HepG2 (cell line): ENCODE measurements around the gene TMED9. TPM values are rescaled to one million over a fixed set of nuclear protein-coding genes. Genes with fewer than 3 reads are reported as not detected.

Experiments used
- ATAC-seq: fragments of 200-7000 bp; cut with Tn5 transposase; 3 replicates; pipeline ENCODE4 v1.9.1; 2020; ENCODE audit warnings: mild to moderate bottlenecking, moderate library complexity
- Bru-seq: library from RNA; stranded (reverse); fragments of 400-500 nt; gene quantifications from one replicate; lab custom pipeline; 2021; lab: Mats Ljungman, UMichigan
- BruChase-seq, 2 experiments: library from RNA; stranded (reverse); fragments of 400-500 nt; gene quantifications; one replicate each; lab custom pipeline; 2021; lab: Mats Ljungman, UMichigan
- BruUV-seq: library from RNA; stranded (reverse); fragments of 400-500 nt; replicated peaks from 2 replicates; lab custom pipeline; 2021; lab: Mats Ljungman, UMichigan
- CTCF ChIA-PET: fragments of 300-600 bp; formaldehyde crosslinking; extraction: SDS; loops from one replicate; lab custom pipeline; 2021; ENCODE audit warnings: low total read pairs, inconsistent platforms, low intra/inter-chr PET ratio; lab: Yijun Ruan, JAX
- POLR2A ChIA-PET: fragments of 350-600 bp; sonication (Branson Sonifier 250); formaldehyde crosslinking; loops from one replicate; lab custom pipeline; 2020; ENCODE audit warnings: antibody characterized with exemption, inconsistent platforms; lab: Yijun Ruan, JAX
- DNase-seq: peaks from one replicate; pipeline ENCODE4 v3.0.0-alpha.2; 2015; ENCODE audit warnings: low spot score
- FAIRE-seq: peaks from 3 replicates; lab custom pipeline; 2011; peaks lifted over from hg19 to GRCh38; lab: Jason Lieb, UNC
- H2AFZ ChIP-seq: one replicate; pipeline ENCODE4 v1.6.1; 2011; ENCODE audit warnings: low read length, inconsistent platforms
- H3K27ac ChIP-seq: fragments of 300-600 bp; 3 replicates; pipeline ENCODE4 v1.8.0; 2011; ENCODE audit warnings: mixed run types, mild to moderate bottlenecking, mixed read lengths, low read length, inconsistent platforms; ENCODE audit not compliant: insufficient read depth; ENCODE audit errors: extremely low read length
- H3K27me3 ChIP-seq, 2 experiments: fragments of 200-600 bp in 1 of 2; 2 replicates in 1 of 2; 3 replicates in 1 of 2; pipeline versions ENCODE4 v1.6.0 to v1.8.0; 2011; ENCODE audit warnings: low read length in 2 of 2, mild to moderate bottlenecking in 2 of 2, moderate library complexity in 2 of 2, inconsistent platforms in 1 of 2; ENCODE audit not compliant: insufficient read depth in 2 of 2, control insufficient read depth in 1 of 2
- H3K36me3 ChIP-seq, 2 experiments: fragments of 200-600 bp in 1 of 2; replicated peaks in 1 of 2; 2 replicates in 1 of 2; 3 replicates in 1 of 2; pipeline versions ENCODE4 v1.5.1 to v1.8.0; 2011; ENCODE audit warnings: low read length in 2 of 2, inconsistent platforms in 1 of 2; ENCODE audit not compliant: insufficient read depth in 2 of 2, control insufficient read depth in 1 of 2
- H3K4me1 ChIP-seq: 2 replicates; pipeline ENCODE4 v1.5.1; 2012; ENCODE audit warnings: low read length, inconsistent platforms; ENCODE audit not compliant: insufficient read depth
- H3K4me2 ChIP-seq: 2 replicates; pipeline ENCODE4 v1.6.0; 2011; ENCODE audit warnings: low read depth, low read length, inconsistent platforms
- H3K4me3 ChIP-seq, 3 experiments: fragments of 200-600 bp in 1 of 3; sonication (generic), shearing (Covaris generic) in 1 of 3; replicated peaks in 1 of 3; 2 replicates each; pipeline ENCODE4 v1.5.1; 2011 to 2016; ENCODE audit warnings: low read length in 3 of 3, inconsistent platforms in 2 of 3, low read depth in 2 of 3, mild to moderate bottlenecking in 2 of 3, control low read depth in 1 of 3, mixed read lengths in 1 of 3; ENCODE audit not compliant: insufficient read depth in 1 of 3
- H3K79me2 ChIP-seq: one replicate; pipeline ENCODE4 v1.6.1; 2011; ENCODE audit warnings: low read length, inconsistent platforms; ENCODE audit not compliant: insufficient read depth
- H3K9ac ChIP-seq: 2 replicates; pipeline ENCODE4 v1.6.0; 2011; ENCODE audit warnings: mild to moderate bottlenecking, low read depth, low read length, inconsistent platforms; ENCODE audit not compliant: insufficient read depth
- H3K9me3 ChIP-seq: 2 replicates; pipeline ENCODE4 v1.5.1; 2012; ENCODE audit warnings: mild to moderate bottlenecking, low read length
- H4K20me1 ChIP-seq: 2 replicates; pipeline ENCODE4 v1.6.0; 2011; ENCODE audit warnings: inconsistent platforms, mild to moderate bottlenecking, low read length, moderate library complexity; ENCODE audit not compliant: insufficient read depth
- ARNT ChIP-seq: fragments of 450-650 bp; IDR thresholded peaks from 2 replicates; pipeline ENCODE4 v1.6.1; 2017
- ELK4 ChIP-seq: sonication (generic); formaldehyde crosslinking; IDR thresholded peaks from 2 replicates; pipeline ENCODE4 v1.9.0; 2021; ENCODE audit warnings: missing genetic modification reagents, borderline replicate concordance
- MLLT10 ChIP-seq: sonication (generic); formaldehyde crosslinking; IDR thresholded peaks from 2 replicates; pipeline ENCODE4 v1.4.0; 2020; ENCODE audit warnings: missing genetic modification reagents
- NFATC3 ChIP-seq: sonication (generic); formaldehyde crosslinking; IDR thresholded peaks from 2 replicates; pipeline ENCODE4 v1.5.1; 2020; ENCODE audit warnings: mild to moderate bottlenecking, missing genetic modification reagents
- PHF8 ChIP-seq: sonication (generic); formaldehyde crosslinking; IDR thresholded peaks from 2 replicates; pipeline ENCODE4 v1.5.0; 2020; ENCODE audit warnings: missing genetic modification reagents
- RCOR2 ChIP-seq: IDR thresholded peaks from 2 replicates; pipeline ENCODE4 v1.6.1; 2016; ENCODE audit warnings: missing biosample characterization, missing genetic modification reagents
- RFXAP ChIP-seq: sonication (generic); formaldehyde crosslinking; IDR thresholded peaks from 2 replicates; pipeline ENCODE4 v1.4.0; 2020; ENCODE audit warnings: missing genetic modification reagents, borderline replicate concordance
- TBX2 ChIP-seq: sonication (generic); formaldehyde crosslinking; IDR thresholded peaks from 2 replicates; pipeline ENCODE4 v1.5.0; 2020; ENCODE audit warnings: missing genetic modification reagents, mild to moderate bottlenecking, borderline replicate concordance
- ZBTB49 ChIP-seq: sonication (generic); formaldehyde crosslinking; IDR thresholded peaks from 2 replicates; pipeline ENCODE4 v1.4.0; 2020; ENCODE audit warnings: missing genetic modification reagents, borderline replicate concordance
- ZFP36 ChIP-seq: fragments of 150-350 bp; IDR thresholded peaks from 2 replicates; pipeline ENCODE4 v1.6.1; 2018; ENCODE audit warnings: borderline replicate concordance, low read length, low read depth; ENCODE audit not compliant: partially characterized antibody
- ZNF207 ChIP-seq: fragments of 450-650 bp; IDR thresholded peaks from 2 replicates; pipeline ENCODE4 v1.6.1; 2016; ENCODE audit warnings: antibody characterized with exemption, borderline replicate concordance
- ZNF335 ChIP-seq: sonication (generic); formaldehyde crosslinking; IDR thresholded peaks from 2 replicates; pipeline ENCODE4 v1.4.0; 2020; ENCODE audit warnings: missing genetic modification reagents
- ZNF737 ChIP-seq: sonication (generic); formaldehyde crosslinking; IDR thresholded peaks from 2 replicates; pipeline ENCODE4 v1.5.0; 2020; ENCODE audit warnings: missing genetic modification reagents, mild to moderate bottlenecking, borderline replicate concordance
- ZNF746 ChIP-seq: sonication (generic); formaldehyde crosslinking; IDR thresholded peaks from 2 replicates; pipeline ENCODE4 v1.8.0; 2022; ENCODE audit warnings: mild to moderate bottlenecking, missing genetic modification reagents
- WGBS: methylation state at CpG from one replicate; pipeline ENCODE4 v1.1.6; 2017; ENCODE audit warnings: low lambda C conversion rate; 5-methylcytosine and 5-hydroxymethylcytosine counted together
- in situ Hi-C: cut with HindIII; loops from 2 replicates; pipeline ENCODE4 v1.10.0; 2017; ENCODE audit warnings: low pct_unique_long_range_greater_than_20kb; ENCODE audit not compliant: extremely low pct_ligation_motif_present
- intact Hi-C: fragments of 100-400 bp; cut with micrococcal nuclease; formaldehyde crosslinking; loops from one replicate; pipeline ENCODE4 v1.10.0; 2022; ENCODE audit not compliant: unreplicated experiment
- long read RNA-seq, 2 experiments: library from RNA in 1 of 2; library from polyadenylated mRNA in 1 of 2; stranded (forward) in 1 of 2; unstranded in 1 of 2; transcript quantifications; one replicate each; pipeline ENCODE4 v2.0.0, GENCODE V29; 2019 to 2022
- polyA minus RNA-seq, 3 experiments: library from RNA; depleted of rRNA, polyadenylated mRNA; stranded (reverse); fragments of >200 nt; gene quantifications; 2 replicates each; pipeline ENCODE4 v1.2.3, GENCODE V29; 2011; ENCODE audit warnings: low replicate concordance in 1 of 3
- polyA plus RNA-seq, 8 experiments: library from polyadenylated mRNA; depleted of rRNA in 3 of 8; stranded (reverse) in 7 of 8; unstranded in 1 of 8; fragments of >200 nt; fragmentation: Illumina TruSeq in 4 of 8; extraction: Trizol in 4 of 8; gene quantifications; 2 replicates each; pipeline versions ENCODE4 v1.2.1 to v1.2.3, GENCODE V29; 2011 to 2016; ENCODE audit warnings: low read depth in 4 of 8, missing spikeins in 1 of 8, mixed read lengths in 1 of 8; ENCODE audit not compliant: insufficient read depth in 1 of 8
- total RNA-seq, 5 experiments: library from RNA; depleted of rRNA; stranded (reverse); fragments of >200 nt; fragmentation: Illumina TruSeq; extraction: Trizol; gene quantifications; 2 replicates each; pipeline ENCODE4 v1.2.3, GENCODE V29; 2016; ENCODE audit warnings: low read depth in 1 of 5

Gene TMED9
- total RNA-seq (2016; rRNA removed; fragmentation: Illumina TruSeq; extraction: Trizol) (92.1 and 161 TPM in 2 replicates), polyA plus RNA-seq (2011; rRNA removed) (336 and 350 TPM in 2 replicates), polyA minus RNA-seq (2011; rRNA and poly(A)+ RNA removed; ENCODE audit: low replicate concordance) (179 and 310 TPM in 2 replicates), Bru-seq, nascent RNA (percentile 91 among the genes with signal in this experiment), BruChase-seq, experiment 1, labeled RNA remaining after a 6-hour chase (percentile 96 among the genes with signal in this experiment), BruChase-seq, experiment 2, labeled RNA remaining after a 2-hour chase (percentile 91 among the genes with signal in this experiment)
- 17.9 and 19.9 TPM in 2 replicates for total RNA-seq (2016; cell fraction: cytosol; rRNA removed; fragmentation: Illumina TruSeq; extraction: Trizol; ENCODE audit: low read depth)
- 95.3 and 167 TPM in 2 replicates for total RNA-seq (2016; cell fraction: insoluble cytoplasmic fraction; rRNA removed; fragmentation: Illumina TruSeq; extraction: Trizol)
- 31.2 and 33.3 TPM in 2 replicates for total RNA-seq (2016; cell fraction: membrane; rRNA removed; fragmentation: Illumina TruSeq; extraction: Trizol)
- total RNA-seq (2016; cell fraction: nucleus; rRNA removed; fragmentation: Illumina TruSeq; extraction: Trizol) = 146 and 166 TPM in 2 replicates
- polyA plus RNA-seq (2011; cell fraction: cytosol; rRNA removed) = 325 and 399 TPM in 2 replicates
- 117 and 142 TPM in 2 replicates for polyA plus RNA-seq (2011; cell fraction: nucleus; rRNA removed)
- 178 and 218 TPM in 2 replicates for polyA plus RNA-seq (2012)
- 22.9 and 25.6 TPM in 2 replicates for polyA plus RNA-seq (2016; cell fraction: cytosol; fragmentation: Illumina TruSeq; extraction: Trizol; ENCODE audit: low read depth)
- polyA plus RNA-seq (2016; cell fraction: insoluble cytoplasmic fraction; fragmentation: Illumina TruSeq; extraction: Trizol; ENCODE audit: low read depth) = 127 and 128 TPM in 2 replicates
- 35.4 and 42.5 TPM in 2 replicates for polyA plus RNA-seq (2016; cell fraction: membrane; fragmentation: Illumina TruSeq; extraction: Trizol; ENCODE audit: low read depth)
- polyA plus RNA-seq (2016; cell fraction: nucleus; fragmentation: Illumina TruSeq; extraction: Trizol; ENCODE audit: insufficient read depth, low read depth) = 348 and 359 TPM in 2 replicates
- 92.6 and 98.1 TPM in 2 replicates for polyA minus RNA-seq (2011; cell fraction: cytosol; rRNA and poly(A)+ RNA removed)
- 66.8 and 67.1 TPM in 2 replicates for polyA minus RNA-seq (2011; cell fraction: nucleus; rRNA and poly(A)+ RNA removed)
- long read RNA-seq, experiment 1, transcript TMED9-201 (5 exons, 1,473 nt) = major isoform, 249 of 264 reads
- long read RNA-seq, experiment 1, partial matches to known transcripts = 2 of 264 reads
- long read RNA-seq, experiment 1, other reads (novel, unspliced or antisense) = 11 of 264 reads
- long read RNA-seq, experiment 2, transcript TMED9-206 (4 exons, 772 nt) = minor isoform, 10 of 771 reads
- long read RNA-seq, experiment 2, transcript TMED9-205 (3 exons, 821 nt) = minor isoform, 11 of 771 reads
- long read RNA-seq, experiment 2, transcript TMED9-201 (5 exons, 1,473 nt) = major isoform, 601 of 771 reads
- long read RNA-seq, experiment 2, partial matches to known transcripts = 90 of 771 reads
- long read RNA-seq, experiment 2, other reads (novel, unspliced or antisense) = 59 of 771 reads

- H3K27ac ChIP-seq = peak within 1 kb of the TSS; percentile 74
- ATAC-seq = peak; percentile 95
- H3K4me1 ChIP-seq = peaks cover 41% of the 10 kb centered on the region
- 3% methylated on average over 38 of the region's 71 CpGs for WGBS
- CTCF ChIA-PET = no interaction called here
- H3K36me3 ChIP-seq = peaks cover 24 to 34% of the 10 kb centered on the region in 2 experiments
- H3K27me3 ChIP-seq = no peaks in the 10 kb centered on the region; a peak in 1 of 5 replicates
- peaks cover 20% of the 10 kb centered on the region for H3K79me2 ChIP-seq
- BruUV-seq = no TSS peak
- POLR2A ChIA-PET = interaction anchor here (0.9 to 2.0 kb wide), 6 partner anchors 15 to 95 kb away, joined by 3 to 12 read pairs (median 4); partner anchors contain the start of genes DDX41, FAM193B and PDLIM7
- no peaks in the 10 kb centered on the region for H4K20me1 ChIP-seq
- in situ Hi-C loops = no loop called here
- peak within 1 kb of the TSS; percentile 22 for H2AFZ ChIP-seq
- DNase-seq = peak; percentile 71
- peak within 1 kb of the TSS; percentile 93 to 97 (median 95) for H3K4me3 ChIP-seq
- H3K9ac ChIP-seq = peak within 1 kb of the TSS; percentile 96
- H3K9me3 ChIP-seq = no peaks in the 10 kb centered on the region
- peak within 1 kb of the TSS; percentile 69 for H3K4me2 ChIP-seq
- peak; percentile 34 for FAIRE-seq
- intact Hi-C loops = loop anchor here (5.0 kb wide), 1 partner anchor 45 kb away; no protein-coding TSS in a partner anchor
- no peak for TF ChIP-seq ARNT
- TF ChIP-seq ELK4 = 0 out of 2 replicates have a peak, but pooled peaks have one; percentile 35
- TF ChIP-seq MLLT10 (CRISPR knock-in tag) = no peak
- no peak for TF ChIP-seq ZNF207
- no peak for TF ChIP-seq ZBTB49 (CRISPR knock-in tag)
- TF ChIP-seq ZNF737 (CRISPR knock-in tag) = no peak; the same call in 1 of the 2 replicates
- TF ChIP-seq PHF8 (CRISPR knock-in tag) = peak; percentile 91
- no peak for TF ChIP-seq ZNF746
- TF ChIP-seq RFXAP (CRISPR knock-in tag) = 0 out of 2 replicates have a peak, but pooled peaks have one; percentile 37
- no peak for TF ChIP-seq RCOR2 (CRISPR knock-in tag)
- 0 out of 2 replicates have a peak, but pooled peaks have one; percentile 35 for TF ChIP-seq ZNF335 (CRISPR knock-in tag)
- TF ChIP-seq ZFP36 = no peak
- TF ChIP-seq TBX2 (CRISPR knock-in tag) = no peak
- TF ChIP-seq NFATC3 (CRISPR knock-in tag) = no peak
Observed at GRCh38 chr5:177592010-177592834, at the start of gene TMED9. TSS of gene TMED9 (plus strand) at chr5:177592203. CDS start at chr5:177592215, 12 bp downstream.
